ENCODE results near the gene EIF3F.

- TF ChIP-seq HNRNPK (IDR thresholded peaks at IDR 0.05; ENCODE audit: low read depth, low read length, poor library complexity, severe bottlenecking) (no peak), PRDM10 (IDR thresholded peaks at IDR 0.05; ENCODE audit: partially characterized antibody) (no peak), ZHX1 (conservative IDR thresholded peaks at IDR 0.05; ENCODE audit: low read length) (no peak), CREB1 (IDR thresholded peaks at IDR 0.05) (no peak), CREB1 (CRISPR knock-in tag; IDR thresholded peaks at IDR 0.05) (no peak), SIN3A (IDR thresholded peaks at IDR 0.05; ENCODE audit: borderline replicate concordance in 2 of 2, control insufficient read depth in 1 of 2, low read depth in 2 of 2, low read length in 2 of 2) (no peak), ZBTB8A (IDR thresholded peaks at IDR 0.05; ENCODE audit: partially characterized antibody) (no peak), ILF3 (IDR thresholded peaks at IDR 0.05; ENCODE audit: borderline replicate concordance) (no peak), EZH2 (IDR thresholded peaks at IDR 0.05; ENCODE audit: borderline replicate concordance, low read depth, low read length) (no peak), ZNF518B (CRISPR knock-in tag; IDR thresholded peaks at IDR 0.05) (no peak), RNF2 (IDR thresholded peaks at IDR 0.05) (no peak)
Observed at GRCh38 chr11:8015753-8016239, 28.7 kb downstream of the EIF3F start.

Measured in K562 (cell line).